SKM-1 (cell line): Measurements from ENCODE around the gene ENDOU.
"Not testable (repeated sequence)": the region's sequence is repeated elsewhere in the genome, so short reads cannot be mapped to it uniquely, and the experiment has no call there.

Experiments
- DNase-seq: peaks from one replicate; lab custom pipeline; 2025; ENCODE audit not compliant: unreplicated experiment; lab: John Stamatoyannopoulos, UW

Gene ENDOU

GRCh38 chr12:47698055-47698454 lies 27.2 kb downstream of the ENDOU start:
- DNase-seq = peak; percentile 13

- DNase-seq = no peak
These were observed 36.1 kb downstream of the ENDOU start for GRCh38 chr12:47689215-47689614.

DNA sequence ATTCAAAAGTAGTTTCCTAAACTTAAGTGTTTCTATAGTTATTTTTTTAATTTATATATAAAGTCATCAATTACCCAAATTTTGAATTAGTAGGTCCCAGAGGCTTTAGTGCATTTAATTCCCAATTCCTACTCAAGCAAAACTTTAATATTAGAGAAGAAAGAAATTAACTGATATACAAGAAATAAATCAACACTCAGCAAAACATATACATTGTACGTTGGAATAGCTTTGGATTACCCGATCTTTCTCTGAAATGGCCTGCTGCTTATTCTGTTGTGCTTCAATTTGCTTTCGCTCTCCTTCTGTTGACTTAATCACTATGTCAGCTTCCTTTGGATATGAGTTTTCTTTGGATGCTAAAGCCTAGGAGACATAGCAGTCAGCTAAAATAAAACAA lies 37.7 kb downstream of the ENDOU start:
- DNase-seq = no peak

GRCh38 chr12:47686645-47687240 lies 38.5 kb downstream of the ENDOU start:
- no peak for DNase-seq

DNA sequence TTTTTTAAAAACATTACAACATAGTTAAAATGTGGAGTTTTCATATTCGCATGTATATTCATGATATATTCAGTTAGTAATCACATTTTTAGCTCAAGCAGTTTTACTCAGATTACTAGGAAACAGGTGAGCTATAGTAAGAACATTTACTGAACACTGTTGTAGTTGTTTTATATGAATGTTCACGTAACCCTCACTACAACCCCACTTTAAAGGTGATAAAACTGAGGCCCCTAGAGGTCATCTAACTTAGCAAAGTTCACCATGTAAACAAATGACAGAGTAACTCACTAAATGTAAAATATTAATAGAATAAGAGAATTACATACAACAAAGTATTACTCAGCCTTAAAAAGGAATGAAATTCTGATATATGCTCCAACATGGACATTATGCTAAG lies 45.5 kb downstream of the ENDOU start:
- DNase-seq = no peak

DNA sequence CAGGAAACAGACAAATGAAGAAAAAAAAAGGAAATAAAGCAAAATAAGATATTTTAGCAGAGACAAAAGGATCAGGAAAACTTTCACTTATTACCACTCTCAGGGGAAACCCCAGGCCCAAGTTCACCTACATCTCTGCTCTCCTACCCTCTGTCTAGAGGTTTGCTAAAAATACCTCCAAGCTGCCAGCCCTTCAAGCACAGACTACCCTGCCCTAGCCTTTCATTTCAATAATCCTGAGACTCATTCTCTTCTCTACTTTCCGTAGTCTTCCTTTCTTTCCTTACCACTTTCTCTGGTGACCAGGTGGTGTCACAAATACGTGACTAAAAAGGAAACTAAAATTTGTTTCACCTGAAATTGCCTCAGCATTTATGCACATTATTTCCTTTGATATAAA lies 53.2 kb downstream of the ENDOU start:
- DNase-seq = no peak

DNA sequence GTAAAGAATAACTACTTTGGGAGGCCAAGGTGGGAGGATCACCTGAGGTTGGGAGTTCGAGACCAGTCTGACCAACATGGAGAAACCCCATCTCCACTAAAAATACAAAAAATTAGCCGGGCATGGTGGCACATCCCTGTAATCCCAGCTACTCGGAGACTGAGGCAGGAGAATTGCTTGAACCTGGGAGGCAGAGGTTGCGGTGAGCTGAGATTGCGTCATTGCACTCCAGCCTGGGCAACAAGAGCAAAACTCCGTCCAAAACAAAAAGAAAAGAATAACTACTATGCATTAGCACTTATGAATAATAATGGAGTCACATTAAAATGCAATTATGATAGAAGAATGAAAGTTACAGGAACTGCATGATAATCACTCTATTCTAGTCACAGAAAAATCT lies 57.4 kb downstream of the ENDOU start:
- not testable (repeated sequence) for DNase-seq
